Right cardiac atrium (tissue), 5 donors: ENCODE results near the gene PC. TPM values are rescaled to one million over a fixed set of nuclear protein-coding genes. Genes with fewer than 3 reads are reported as not detected.
A peak's percentile ranks its signal among the peaks of the same experiment; 100 is the strongest.

Source experiments
- ATAC-seq, 2 donors: fragments of 200-7000 bp; cut with Tn5 transposase; one replicate each; pipeline versions ENCODE4 v1.8.0 to v1.9.1; 2020; ENCODE audit warnings: moderate library complexity in 2 of 2, mild to moderate bottlenecking in 1 of 2
- DNase-seq, 3 donors: peaks; one replicate each; pipeline ENCODE4 v3.0.0-alpha.2; 2020
- H3K27ac ChIP-seq: one replicate; pipeline ENCODE4 v1.5.1; 2013; ENCODE audit warnings: mild to moderate bottlenecking, low read length, control low read depth, moderate library complexity
- H3K27me3 ChIP-seq: one replicate; pipeline ENCODE4 v1.6.1; 2013; ENCODE audit not compliant: control insufficient read depth, insufficient read depth
- H3K4me1 ChIP-seq: one replicate; pipeline ENCODE4 v1.6.1; 2013; ENCODE audit warnings: low read length; ENCODE audit not compliant: control insufficient read depth, insufficient read depth
- H3K4me3 ChIP-seq: one replicate; pipeline ENCODE4 v1.5.1; 2013; ENCODE audit warnings: low read length, control low read depth
- H3K9me3 ChIP-seq: one replicate; pipeline ENCODE4 v1.6.1; 2013; ENCODE audit warnings: low read length; ENCODE audit not compliant: control insufficient read depth
- WGBS: extraction: QIAGEN DNeasy Blood & Tissue Kit; methylation state at CpG from one replicate; pipeline ENCODE4 v1.1.7; 2013; 5-methylcytosine and 5-hydroxymethylcytosine counted together
- intact Hi-C, 4 donors: fragments of 100-400 bp; cut with DNase I; formaldehyde crosslinking; loops; one replicate each; pipeline versions ENCODE4 v1.11.0 to v1.14.0; 2022 to 2023
- polyA plus RNA-seq: library from polyadenylated mRNA; stranded (reverse); fragments of 200-250 nt; gene quantifications from one replicate; pipeline ENCODE4 v1.2.3, GENCODE V29; 2013
- total RNA-seq, 4 donors: library from RNA; stranded (reverse); fragmentation: NEBNext Ultra II Directional; extraction: Animal tissue kit (Norgen Biotek cat#: 25700); gene quantifications; one replicate each; pipeline ENCODE4 v1.2.1, GENCODE V29; 2021
- donor health status: healthy with polysubstance abuse.
- donor health status: DM: no; HTN: yes; CAD: no.
- donor health status: DM: no; HTN: no; CAD: no.
- donor health status: DM: no; HTN: yes; CAD: no; lungs with severe emphysema.
- donor health status: DM: yes; HTN: yes; CAD: no.

Gene PC
- total and polyA plus RNA-seq, 5 donors: 7.2 to 22.6 (median 9.6) TPM

- Histone ChIP-seq H3K4me3 (no peak overlapping the region), H3K27ac (no peak overlapping the region), H3K27me3 (no peaks in the 10 kb centered on the region), H3K9me3 (no peaks in the 10 kb centered on the region), H3K4me1 (no peaks in the 10 kb centered on the region)
- no peak for DNase-seq
- ATAC-seq: no peak
- intact Hi-C loops: no loop called here
- WGBS: 92% methylated on average over 10 of the region's 10 CpGs
These were observed 48.2 kb downstream of the PC start for GRCh38 chr11:66910016-66910415.

DNA sequence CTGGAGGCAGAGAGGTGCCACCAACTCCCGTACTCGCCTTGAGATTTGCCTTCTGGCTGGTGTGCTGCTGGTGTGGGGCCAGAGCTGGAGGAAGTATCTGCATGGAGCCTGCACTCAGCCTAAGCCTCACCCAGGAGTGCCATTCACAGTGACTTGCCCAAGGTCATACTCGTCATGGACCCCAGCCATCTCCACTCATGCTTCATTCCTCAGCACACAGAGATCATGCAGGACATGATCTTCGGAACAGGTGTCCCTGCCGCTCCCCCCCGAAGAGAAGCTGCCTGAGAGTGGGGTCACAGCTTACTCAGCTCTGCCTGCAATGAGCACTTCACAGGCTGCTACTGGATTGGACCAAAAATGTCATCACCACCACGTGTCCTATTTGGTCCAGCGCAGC is 49.0 kb downstream of the PC start:
- Histone ChIP-seq H3K9me3 (no peaks in the 10 kb centered on the region), H3K27ac (no peak overlapping the region), H3K27me3 (no peaks in the 10 kb centered on the region), H3K4me1 (no peaks in the 10 kb centered on the region), H3K4me3 (no peak overlapping the region)
- WGBS: 93% methylated on average over 8 of the region's 8 CpGs
- ATAC-seq (no peak), DNase-seq (no peak)
- intact Hi-C loops: no loop called here

GRCh38 chr11:66907751-66908630 is 50.2 kb downstream of the PC start:
- no peak overlapping the region for H3K4me3 ChIP-seq
- no peak for DNase-seq
- peak in 1 of 2 donors; percentile 41 for ATAC-seq
- intact Hi-C loops: no loop called here
- H3K27me3 ChIP-seq: no peaks in the 10 kb centered on the region
- H3K9me3 ChIP-seq: no peaks in the 10 kb centered on the region
- WGBS: 86% methylated on average over 9 of the region's 9 CpGs
- H3K4me1 ChIP-seq: no peaks in the 10 kb centered on the region
- no peak overlapping the region for H3K27ac ChIP-seq

DNA sequence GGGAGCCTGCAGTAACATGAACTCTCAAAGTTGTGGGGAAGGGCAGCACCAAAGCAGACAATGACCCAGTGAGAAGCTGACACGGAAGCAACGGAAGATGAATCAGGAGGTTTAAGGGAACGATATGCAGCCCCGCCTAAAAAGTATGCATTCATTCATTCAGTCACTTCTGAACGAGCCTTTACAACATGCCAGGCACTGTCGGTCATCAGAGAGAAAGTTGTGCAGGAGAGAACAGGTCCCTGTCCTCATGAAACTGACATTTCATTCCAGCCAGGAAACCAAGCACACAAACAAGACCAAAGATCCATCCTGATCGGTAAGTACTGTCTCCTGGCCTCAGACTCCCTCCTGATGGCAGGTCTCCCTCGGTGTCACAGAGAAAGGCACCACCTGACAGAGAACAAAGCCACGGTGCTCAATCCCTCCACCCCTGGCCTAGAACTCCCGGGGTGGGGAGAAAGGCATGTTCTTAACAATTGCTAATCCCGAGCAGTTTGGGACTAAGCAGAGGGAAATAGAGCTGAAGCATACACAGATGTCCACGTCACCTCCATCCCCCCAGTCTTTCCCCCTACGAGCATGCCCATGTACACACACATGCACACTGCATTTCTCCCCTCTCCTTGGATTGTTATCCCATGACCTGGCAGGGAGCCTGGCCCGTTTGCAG is 52.0 kb downstream of the PC start:
- Histone ChIP-seq H3K9me3 (no peaks in the 10 kb centered on the region), H3K27me3 (no peaks in the 10 kb centered on the region), H3K4me3 (no peak overlapping the region), H3K4me1 (no peaks in the 10 kb centered on the region), H3K27ac (no peak overlapping the region)
- 63% methylated on average over 14 of the region's 14 CpGs for WGBS
- peak in 2 of 3 donors; percentile 36 to 74 for DNase-seq
- ATAC-seq: no peak
- intact Hi-C loops: no loop called here

GRCh38 chr11:66905631-66906030 is 52.6 kb downstream of the PC start:
- H3K27me3 ChIP-seq: no peaks in the 10 kb centered on the region
- no peak overlapping the region for H3K4me3 ChIP-seq
- no peaks in the 10 kb centered on the region for H3K4me1 ChIP-seq
- intact Hi-C loops: no loop called here
- H3K27ac ChIP-seq: no peak overlapping the region
- 89% methylated on average over 4 of the region's 4 CpGs for WGBS
- ATAC-seq (no peak), DNase-seq (no peak)
- no peaks in the 10 kb centered on the region for H3K9me3 ChIP-seq

DNA sequence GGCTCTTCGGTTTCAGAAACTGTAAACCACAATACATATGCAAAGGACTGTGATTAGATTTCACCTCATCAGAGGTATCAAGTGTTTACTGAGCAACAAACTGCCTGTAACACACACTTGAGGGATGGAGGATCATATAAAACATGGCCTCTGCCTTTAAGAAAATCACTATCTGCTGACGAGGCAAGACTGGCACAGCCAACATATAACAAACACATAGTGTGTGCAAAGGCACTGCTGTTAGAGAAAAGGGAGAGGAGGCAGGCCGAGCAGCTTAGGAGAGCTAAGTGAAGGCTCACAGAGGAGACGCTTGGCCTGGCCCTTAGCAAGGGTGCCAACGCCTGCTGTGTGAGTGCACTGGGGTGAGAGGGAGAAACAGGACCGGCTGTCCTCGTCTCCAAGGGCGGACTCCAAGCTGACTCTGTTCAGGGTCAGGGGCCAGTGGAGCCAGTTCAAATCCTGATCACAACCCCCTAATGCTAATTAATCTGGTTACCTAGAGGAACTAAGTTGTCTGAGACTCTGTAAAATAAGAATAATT is 53.1 kb downstream of the PC start:
- Histone ChIP-seq H3K27ac (no peak overlapping the region), H3K4me3 (no peak overlapping the region), H3K4me1 (no peaks in the 10 kb centered on the region), H3K9me3 (no peaks in the 10 kb centered on the region), H3K27me3 (no peaks in the 10 kb centered on the region)
- ATAC-seq (no peak), DNase-seq (no peak)
- WGBS: 85% methylated on average over 8 of the region's 8 CpGs
- intact Hi-C loops: no loop called here

DNA sequence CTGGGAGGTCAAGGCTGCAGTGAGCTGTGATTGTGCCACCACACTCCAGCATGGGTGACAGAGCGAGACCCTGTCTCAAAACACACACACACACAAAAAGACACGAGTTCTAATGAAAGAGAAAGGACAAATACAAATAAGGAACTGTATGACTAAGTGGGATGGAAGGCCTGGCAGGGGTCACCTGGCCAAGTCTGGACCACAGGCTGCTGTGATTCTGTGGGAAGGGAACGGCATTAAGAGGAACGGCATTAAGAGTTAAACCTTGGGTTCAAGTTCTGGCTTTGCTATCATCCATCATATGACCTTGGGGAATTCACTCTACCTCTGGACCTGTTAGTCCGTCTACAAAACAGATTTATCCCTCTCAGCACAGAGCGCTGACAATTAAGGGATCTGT is 53.6 kb downstream of the PC start:
- H3K27ac ChIP-seq: no peak overlapping the region
- intact Hi-C loops: no loop called here
- H3K9me3 ChIP-seq: no peaks in the 10 kb centered on the region
- no peaks in the 10 kb centered on the region for H3K27me3 ChIP-seq
- WGBS: 90% methylated on average over 6 of the region's 6 CpGs
- no peaks in the 10 kb centered on the region for H3K4me1 ChIP-seq
- no peak for DNase-seq
- no peak overlapping the region for H3K4me3 ChIP-seq
- no peak for ATAC-seq

DNA sequence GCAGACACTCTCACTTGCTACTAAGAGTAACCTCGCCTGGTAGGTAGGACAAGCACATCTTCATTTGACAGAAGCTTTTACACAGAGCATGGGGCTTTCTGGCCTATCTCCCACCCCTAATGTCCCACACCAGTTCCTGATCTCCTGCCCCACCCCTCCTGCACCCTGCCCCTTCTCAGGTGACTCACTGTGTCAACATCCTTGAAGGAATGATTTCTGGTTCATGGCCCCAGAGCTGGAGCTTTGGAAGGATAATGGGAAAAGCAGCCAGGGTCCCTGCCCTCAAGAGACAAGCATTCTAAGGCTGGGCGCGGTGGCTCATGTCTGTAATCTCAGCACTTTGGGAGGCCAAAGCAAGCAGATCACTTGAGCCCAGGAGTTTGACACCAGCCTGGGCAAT is 54.1 kb downstream of the PC start:
- Histone ChIP-seq H3K4me3 (no peak overlapping the region), H3K4me1 (no peaks in the 10 kb centered on the region), H3K27me3 (no peaks in the 10 kb centered on the region), H3K27ac (no peak overlapping the region), H3K9me3 (no peaks in the 10 kb centered on the region)
- intact Hi-C loops: no loop called here
- WGBS: 88% methylated on average over 3 of the region's 3 CpGs
- no peak for DNase-seq
- peak in 1 of 2 donors; percentile 30 for ATAC-seq

DNA sequence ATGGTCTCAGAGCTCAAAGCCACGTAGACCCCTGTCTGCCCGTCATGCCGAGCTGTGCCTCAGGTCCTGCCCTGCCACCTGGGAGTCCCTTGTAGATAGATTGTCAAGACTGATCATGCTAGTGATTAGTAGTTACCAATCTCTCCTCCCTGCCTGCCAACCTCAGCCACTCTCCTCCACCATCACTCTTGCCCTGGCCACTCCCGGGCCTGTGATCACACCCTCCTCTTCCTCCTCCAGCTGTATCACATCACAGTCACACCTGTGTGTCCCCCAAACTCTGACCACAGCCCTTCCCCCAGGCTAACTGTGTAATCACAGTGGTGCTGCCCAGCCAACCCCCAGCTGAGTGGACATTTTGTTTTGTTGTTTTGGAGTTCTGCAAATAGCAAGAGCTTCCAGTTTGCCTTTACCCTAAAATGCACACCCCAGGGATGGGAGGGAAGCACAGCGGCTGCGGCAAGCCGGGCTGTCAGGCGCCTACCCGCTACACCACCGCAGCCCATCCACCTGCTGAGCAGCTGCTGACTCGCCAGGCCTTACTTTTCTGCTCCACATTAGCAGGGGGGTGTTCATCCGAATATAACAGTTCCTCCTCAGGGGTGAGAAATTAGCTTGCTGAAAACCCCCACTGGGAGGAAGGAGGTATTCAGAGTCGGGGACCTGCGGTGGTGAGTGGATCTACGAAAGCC is 55.6 kb downstream of the PC start:
- Histone ChIP-seq H3K4me1 (no peaks in the 10 kb centered on the region), H3K27me3 (no peaks in the 10 kb centered on the region), H3K4me3 (no peak overlapping the region), H3K9me3 (no peaks in the 10 kb centered on the region), H3K27ac (no peak overlapping the region)
- DNase-seq (no peak), ATAC-seq (peak in 1 of 2 donors; percentile 28)
- intact Hi-C loops: no loop called here
- WGBS: 86% methylated on average over 15 of the region's 15 CpGs

GRCh38 chr11:66901964-66902390 is 56.2 kb downstream of the PC start:
- no peak overlapping the region for H3K4me3 ChIP-seq
- intact Hi-C loops: no loop called here
- no peaks in the 10 kb centered on the region for H3K9me3 ChIP-seq
- WGBS: 91% methylated on average over 7 of the region's 7 CpGs
- no peak for ATAC-seq
- H3K4me1 ChIP-seq: no peaks in the 10 kb centered on the region
- no peaks in the 10 kb centered on the region for H3K27me3 ChIP-seq
- no peak for DNase-seq
- H3K27ac ChIP-seq: no peak overlapping the region

- no peaks in the 10 kb centered on the region for H3K4me1 ChIP-seq
- H3K9me3 ChIP-seq: no peaks in the 10 kb centered on the region
- WGBS: 85% methylated on average over 2 of the region's 2 CpGs
- ATAC-seq (no peak), DNase-seq (no peak)
- no peak overlapping the region for H3K4me3 ChIP-seq
- H3K27ac ChIP-seq: no peak overlapping the region
- H3K27me3 ChIP-seq: no peaks in the 10 kb centered on the region
- intact Hi-C loops: no loop called here
These were observed 64.0 kb downstream of the PC start for GRCh38 chr11:66894141-66894540.
